ENCODE results near the gene MPPED1.

The MPPED1 gene

GRCh38 chr22:43528601-43529360 lies 117.0 kb downstream of the MPPED1 start:
- no peak for DNase-seq (ENCODE audit: low read depth)
- H3K4me3 ChIP-seq (ENCODE audit: control insufficient read depth, low read depth, low read length), result no peak overlapping the region

GRCh38 chr22:43529461-43529860 lies 117.6 kb downstream of the MPPED1 start:
- no peak overlapping the region for H3K4me3 ChIP-seq (ENCODE audit: control insufficient read depth, low read depth, low read length)
- DNase-seq (ENCODE audit: low read depth), result no peak
- no peak for TF ChIP-seq CTCF (IDR thresholded peaks at IDR 0.05; ENCODE audit: control insufficient read depth, insufficient read depth, low read depth, low read length, missing control alignments)

More at GRCh38 chr22:43528601-43529360, 117.0 kb downstream of the MPPED1 start:
- TF ChIP-seq CTCF (IDR thresholded peaks at IDR 0.05; ENCODE audit: control insufficient read depth, insufficient read depth, low read depth, low read length, missing control alignments), result no peak

DNA sequence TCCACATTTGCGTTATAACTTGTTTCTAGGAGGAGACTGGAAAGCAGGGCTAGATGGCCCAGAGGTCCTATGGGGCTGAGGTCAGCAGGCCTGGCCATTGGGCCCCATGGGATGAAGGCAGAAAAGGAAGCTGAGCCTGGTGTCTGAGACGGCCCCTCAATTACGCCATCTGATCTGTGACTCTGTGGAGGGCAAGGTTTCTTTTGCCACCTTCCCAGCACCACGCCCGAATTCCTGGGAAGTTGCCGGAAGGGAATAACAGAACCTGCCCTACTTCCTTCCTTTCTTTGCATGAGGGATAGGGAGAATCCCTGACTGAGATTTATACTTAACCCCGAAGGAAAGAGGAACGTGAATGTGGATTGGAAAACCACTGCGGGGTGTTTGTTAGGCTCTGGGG lies 118.1 kb downstream of the MPPED1 start:
- DNase-seq (ENCODE audit: low read depth), result no peak
- no peak overlapping the region for H3K4me3 ChIP-seq (ENCODE audit: control insufficient read depth, low read depth, low read length)
- no peak for TF ChIP-seq CTCF (IDR thresholded peaks at IDR 0.05; ENCODE audit: control insufficient read depth, insufficient read depth, low read depth, low read length, missing control alignments)

DNA sequence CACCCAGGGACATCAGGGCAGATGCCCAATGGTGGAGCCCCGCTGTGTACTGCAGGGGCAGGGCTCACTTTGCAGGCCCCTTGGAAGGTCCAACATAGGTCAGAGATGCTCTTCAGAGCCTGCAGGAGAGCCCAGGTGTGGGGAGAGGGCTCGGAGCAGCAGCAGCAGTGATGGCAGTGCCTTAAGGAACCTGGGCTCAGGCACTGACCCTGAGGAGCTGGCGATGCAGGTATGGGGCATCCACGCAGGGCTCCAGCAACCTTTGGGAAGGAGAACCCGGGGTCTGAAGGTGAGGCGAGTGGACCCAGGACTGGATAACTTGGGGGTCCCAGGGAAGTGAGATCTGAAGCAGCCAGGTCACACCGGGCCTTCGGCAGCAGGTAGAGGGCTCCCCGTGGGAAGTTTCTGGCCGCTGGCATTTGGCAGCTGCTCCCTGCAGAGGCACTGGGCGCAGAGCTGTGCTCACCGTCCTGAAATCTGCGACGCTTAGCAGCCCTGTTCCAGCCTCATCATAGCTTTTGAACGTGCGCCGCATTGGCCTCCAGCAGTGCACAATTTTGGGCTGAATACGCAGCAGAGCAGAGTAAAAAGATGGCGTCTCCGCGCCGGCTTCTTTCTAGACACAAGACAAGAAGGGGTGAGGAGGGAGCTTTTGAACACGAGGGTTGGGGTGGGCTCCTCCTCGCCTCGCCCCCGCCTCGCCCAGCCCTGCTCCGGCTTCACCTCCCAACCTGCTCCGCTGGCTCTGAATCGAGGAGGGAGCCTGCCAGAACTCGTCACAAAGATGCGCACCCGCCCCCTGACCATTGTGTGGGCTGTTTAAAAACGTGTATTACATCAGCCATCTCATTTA lies 118.8 kb downstream of the MPPED1 start:
- no peak overlapping the region for H3K4me3 ChIP-seq (ENCODE audit: control insufficient read depth, low read depth, low read length)
- no peak for DNase-seq (ENCODE audit: low read depth)
- TF ChIP-seq CTCF (IDR thresholded peaks at IDR 0.05; ENCODE audit: control insufficient read depth, insufficient read depth, low read depth, low read length, missing control alignments), result no peak

DNA sequence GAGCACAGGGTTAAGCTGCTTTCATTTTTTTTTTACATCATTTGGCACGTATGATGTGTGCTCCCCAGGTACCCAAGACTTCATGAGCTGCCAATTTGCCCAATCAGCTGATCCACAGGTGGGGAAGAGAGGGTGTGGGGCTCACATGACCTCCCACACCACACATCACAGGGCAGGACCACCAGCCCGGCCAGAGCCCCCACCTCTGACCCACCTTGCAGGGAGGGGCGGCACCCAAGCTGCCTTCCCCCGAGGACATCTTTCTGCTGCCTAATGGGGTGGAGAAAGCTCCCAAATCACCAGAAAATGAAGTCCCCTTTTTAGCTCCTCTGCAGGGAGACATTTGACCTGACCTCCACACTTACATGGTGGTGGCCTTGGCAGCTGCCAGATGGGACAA lies 119.8 kb downstream of the MPPED1 start:
- H3K4me3 ChIP-seq (ENCODE audit: control insufficient read depth, low read depth, low read length), result no peak overlapping the region
- no peak for DNase-seq (ENCODE audit: low read depth)
- TF ChIP-seq CTCF (IDR thresholded peaks at IDR 0.05; ENCODE audit: control insufficient read depth, insufficient read depth, low read depth, low read length, missing control alignments), result no peak

- no peak for TF ChIP-seq CTCF (IDR thresholded peaks at IDR 0.05; ENCODE audit: control insufficient read depth, insufficient read depth, low read depth, low read length, missing control alignments)
- no peak for DNase-seq (ENCODE audit: low read depth)
- H3K4me3 ChIP-seq (ENCODE audit: control insufficient read depth, low read depth, low read length), result no peak overlapping the region
Observed at GRCh38 chr22:43532301-43533155, 120.7 kb downstream of the MPPED1 start.
